CD14-positive monocyte (primary cell): ENCODE results near the gene FRS3. TPM values are rescaled to one million over a fixed set of nuclear protein-coding genes. Genes with fewer than 3 reads are reported as not detected.

Experiments used
- DNase-seq, 3 donors: peaks; one replicate each; pipeline ENCODE4 v3.0.0-alpha.2; 2011 to 2022
- H2AFZ ChIP-seq: 2 replicates; pipeline ENCODE4 v1.6.0; 2012; ENCODE audit warnings: mild to moderate bottlenecking, low read depth, low read length, inconsistent platforms; ENCODE audit not compliant: insufficient read depth, poor library complexity, severe bottlenecking
- H3K27ac ChIP-seq, 2 donors: 1 replicate in 1 of 2; 2 replicates in 1 of 2; pipeline ENCODE4 v1.5.1; 2012 to 2013; ENCODE audit warnings: low read length in 2 of 2, control low read depth in 1 of 2, inconsistent platforms in 1 of 2, low read depth in 1 of 2, mild to moderate bottlenecking in 1 of 2
- H3K27me3 ChIP-seq, 2 donors: one replicate each; pipeline versions ENCODE4 v1.6.0 to v1.6.1; 2011 to 2013; ENCODE audit warnings: low read length in 2 of 2; ENCODE audit not compliant: control insufficient read depth in 2 of 2, insufficient read depth in 2 of 2
- H3K36me3 ChIP-seq, 2 donors: replicated peaks in 1 of 2; 1 replicate in 1 of 2; 2 replicates in 1 of 2; pipeline versions ENCODE4 v1.5.1 to v1.6.1; 2012 to 2013; ENCODE audit warnings: low read length in 2 of 2, control low read depth in 1 of 2, inconsistent platforms in 1 of 2, mild to moderate bottlenecking in 1 of 2; ENCODE audit not compliant: insufficient read depth in 2 of 2, control insufficient read depth in 1 of 2
- H3K4me1 ChIP-seq, 2 donors: 1 replicate in 1 of 2; 2 replicates in 1 of 2; pipeline versions ENCODE4 v1.5.1 to v1.6.1; 2012 to 2013; ENCODE audit warnings: low read length in 2 of 2, control low read depth in 1 of 2, inconsistent platforms in 1 of 2, mild to moderate bottlenecking in 1 of 2, moderate library complexity in 1 of 2; ENCODE audit not compliant: insufficient read depth in 2 of 2, control insufficient read depth in 1 of 2
- H3K4me2 ChIP-seq: replicated peaks from 2 replicates; pipeline ENCODE3; 2012; ENCODE audit warnings: low read length, moderate library complexity, mild to moderate bottlenecking; ENCODE audit not compliant: poor library complexity, severe bottlenecking; ENCODE audit errors: extremely low read depth
- H3K4me3 ChIP-seq, 3 experiments: fragments of 200-600 bp in 1 of 3; sonication (generic) in 1 of 3; replicated peaks in 1 of 3; 1 replicate in 2 of 3; 2 replicates in 1 of 3; pipeline ENCODE4 v1.5.1; 2011 to 2013; ENCODE audit warnings: low read length in 3 of 3, mild to moderate bottlenecking in 3 of 3, control low read depth in 2 of 3, low read depth in 2 of 3, inconsistent platforms in 1 of 3, moderate library complexity in 1 of 3
- H3K79me2 ChIP-seq: 2 replicates; pipeline ENCODE4 v1.6.0; 2012; ENCODE audit warnings: mild to moderate bottlenecking, control low read depth, inconsistent platforms, low read length, moderate library complexity; ENCODE audit not compliant: insufficient read depth
- H3K9ac ChIP-seq: 2 replicates; pipeline ENCODE4 v1.6.0; 2017; ENCODE audit warnings: low read length, mild to moderate bottlenecking; ENCODE audit not compliant: insufficient read depth, poor library complexity, severe bottlenecking
- H3K9me3 ChIP-seq, 2 donors: replicated peaks in 1 of 2; 1 replicate in 1 of 2; 2 replicates in 1 of 2; pipeline versions ENCODE4 v1.5.1 to v1.6.1; 2012 to 2013; ENCODE audit warnings: low read length in 2 of 2, control low read depth in 1 of 2; ENCODE audit not compliant: control insufficient read depth in 1 of 2, insufficient read depth in 1 of 2
- H4K20me1 ChIP-seq: 2 replicates; pipeline ENCODE4 v1.6.0; 2012; ENCODE audit warnings: mild to moderate bottlenecking, low read length, control low read depth, moderate library complexity; ENCODE audit not compliant: insufficient read depth
- H3K27ac Mint-ChIP-seq, 7 donors: one replicate each; pipeline ENCODE4 v1.8.0; 2020; ENCODE audit warnings: mild to moderate bottlenecking in 7 of 7, mixed read lengths in 7 of 7, moderate library complexity in 6 of 7, inconsistent platforms in 2 of 7
- H3K27me3 Mint-ChIP-seq, 3 donors: one replicate each; pipeline ENCODE4 v1.8.0; 2021 to 2022; ENCODE audit warnings: low read depth in 3 of 3, mild to moderate bottlenecking in 3 of 3, mixed read lengths in 3 of 3, moderate library complexity in 3 of 3, inconsistent platforms in 1 of 3
- H3K36me3 Mint-ChIP-seq, 2 donors: one replicate each; pipeline ENCODE4 v1.8.0; 2020; ENCODE audit warnings: mixed read lengths in 2 of 2, inconsistent platforms in 1 of 2, mild to moderate bottlenecking in 1 of 2
- H3K4me1 Mint-ChIP-seq: one replicate; pipeline ENCODE4 v1.8.0; 2020; ENCODE audit warnings: mild to moderate bottlenecking, mixed read lengths
- H3K4me3 Mint-ChIP-seq, 2 donors: one replicate each; pipeline ENCODE4 v1.8.0; 2020; ENCODE audit warnings: mild to moderate bottlenecking in 2 of 2, mixed read lengths in 2 of 2, moderate library complexity in 1 of 2
- H3K9me3 Mint-ChIP-seq, 7 donors: one replicate each; pipeline ENCODE4 v1.8.0; 2020 to 2022; ENCODE audit warnings: mixed read lengths in 7 of 7, mild to moderate bottlenecking in 6 of 7, moderate library complexity in 6 of 7, inconsistent platforms in 2 of 7
- WGBS: methylation state at CpG from one replicate; pipeline ENCODE4 v1.1.5; 2013; ENCODE audit warnings: missing lambda C conversion rate; ENCODE audit not compliant: insufficient coverage; 5-methylcytosine and 5-hydroxymethylcytosine counted together
- intact Hi-C, 2 donors: fragments of 100-400 bp; cut with micrococcal nuclease; formaldehyde crosslinking; loops; one replicate each; pipeline versions ENCODE4 v1.15.0 to v1.15.1; 2023
- polyA plus RNA-seq, 3 donors: library from polyadenylated mRNA; depleted of rRNA in 1 of 3; unstranded in 2 of 3; stranded (reverse) in 1 of 3; fragments of 300-500 nt in 2 of 3; fragments of >200 nt in 1 of 3; fragmentation: Illumina TruSeq in 2 of 3; gene quantifications; 1 replicate in 2 of 3; 2 replicates in 1 of 3; pipeline ENCODE4 v1.2.3, GENCODE V29; 2012 to 2021
- TF ChIP-seq, protein P1 (sequence below): fragments of 200-600 bp; IDR thresholded peaks from one replicate; pipeline ENCODE4 v1.8.0; 2022; ENCODE audit warnings: antibody characterized with exemption, mild to moderate bottlenecking

FRS3 gene
- polyA plus RNA-seq, 3 donors = 1.3 to 7.0 (median 2.6) TPM

- H3K36me3 ChIP-seq = peaks cover 8 to 30% of the 10 kb centered on the region in 2 donors
- no peaks in the 10 kb centered on the region for H3K9me3 ChIP-seq
- peaks cover 86 to 91% of the 10 kb centered on the region in 2 donors for H3K4me1 ChIP-seq
- H3K4me2 ChIP-seq = no peak overlapping the region
- DNase-seq = no peak
- Mint-ChIP-seq H3K9me3 (no peaks in the 10 kb centered on the region), H3K27me3 (peaks cover 0 to 2% (median 0%) of the 10 kb centered on the region in 3 donors), H3K36me3 (peaks cover 35 to 47% of the 10 kb centered on the region in 2 donors), H3K4me3 (no peak overlapping the region), H3K27ac (peak overlapping the region in 2 of 7 donors; percentile 31 to 69), H3K4me1 (peaks cover 90% of the 10 kb centered on the region)
- H3K4me3 ChIP-seq = no peak overlapping the region
- no peak overlapping the region for H3K9ac ChIP-seq
- no peak overlapping the region for H2AFZ ChIP-seq
- WGBS = 90% methylated on average over 7 of the region's 7 CpGs
- H3K27ac ChIP-seq = no peak overlapping the region
- TF ChIP-seq, protein P1, sequence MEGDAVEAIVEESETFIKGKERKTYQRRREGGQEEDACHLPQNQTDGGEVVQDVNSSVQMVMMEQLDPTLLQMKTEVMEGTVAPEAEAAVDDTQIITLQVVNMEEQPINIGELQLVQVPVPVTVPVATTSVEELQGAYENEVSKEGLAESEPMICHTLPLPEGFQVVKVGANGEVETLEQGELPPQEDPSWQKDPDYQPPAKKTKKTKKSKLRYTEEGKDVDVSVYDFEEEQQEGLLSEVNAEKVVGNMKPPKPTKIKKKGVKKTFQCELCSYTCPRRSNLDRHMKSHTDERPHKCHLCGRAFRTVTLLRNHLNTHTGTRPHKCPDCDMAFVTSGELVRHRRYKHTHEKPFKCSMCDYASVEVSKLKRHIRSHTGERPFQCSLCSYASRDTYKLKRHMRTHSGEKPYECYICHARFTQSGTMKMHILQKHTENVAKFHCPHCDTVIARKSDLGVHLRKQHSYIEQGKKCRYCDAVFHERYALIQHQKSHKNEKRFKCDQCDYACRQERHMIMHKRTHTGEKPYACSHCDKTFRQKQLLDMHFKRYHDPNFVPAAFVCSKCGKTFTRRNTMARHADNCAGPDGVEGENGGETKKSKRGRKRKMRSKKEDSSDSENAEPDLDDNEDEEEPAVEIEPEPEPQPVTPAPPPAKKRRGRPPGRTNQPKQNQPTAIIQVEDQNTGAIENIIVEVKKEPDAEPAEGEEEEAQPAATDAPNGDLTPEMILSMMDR = no peak
- H4K20me1 ChIP-seq = peaks cover 97% of the 10 kb centered on the region
- H3K79me2 ChIP-seq = peaks cover 100% of the 10 kb centered on the region
- H3K27me3 ChIP-seq = no peaks in the 10 kb centered on the region
- intact Hi-C loops = loop anchor here in 1 of 2 donors (10.0 kb wide), 1 partner anchor 166 kb away; the partner anchor contains the start of gene USP49
Measured at GRCh38 chr6:41728954-41729353, 50.7 kb downstream of the FRS3 start.

DNA sequence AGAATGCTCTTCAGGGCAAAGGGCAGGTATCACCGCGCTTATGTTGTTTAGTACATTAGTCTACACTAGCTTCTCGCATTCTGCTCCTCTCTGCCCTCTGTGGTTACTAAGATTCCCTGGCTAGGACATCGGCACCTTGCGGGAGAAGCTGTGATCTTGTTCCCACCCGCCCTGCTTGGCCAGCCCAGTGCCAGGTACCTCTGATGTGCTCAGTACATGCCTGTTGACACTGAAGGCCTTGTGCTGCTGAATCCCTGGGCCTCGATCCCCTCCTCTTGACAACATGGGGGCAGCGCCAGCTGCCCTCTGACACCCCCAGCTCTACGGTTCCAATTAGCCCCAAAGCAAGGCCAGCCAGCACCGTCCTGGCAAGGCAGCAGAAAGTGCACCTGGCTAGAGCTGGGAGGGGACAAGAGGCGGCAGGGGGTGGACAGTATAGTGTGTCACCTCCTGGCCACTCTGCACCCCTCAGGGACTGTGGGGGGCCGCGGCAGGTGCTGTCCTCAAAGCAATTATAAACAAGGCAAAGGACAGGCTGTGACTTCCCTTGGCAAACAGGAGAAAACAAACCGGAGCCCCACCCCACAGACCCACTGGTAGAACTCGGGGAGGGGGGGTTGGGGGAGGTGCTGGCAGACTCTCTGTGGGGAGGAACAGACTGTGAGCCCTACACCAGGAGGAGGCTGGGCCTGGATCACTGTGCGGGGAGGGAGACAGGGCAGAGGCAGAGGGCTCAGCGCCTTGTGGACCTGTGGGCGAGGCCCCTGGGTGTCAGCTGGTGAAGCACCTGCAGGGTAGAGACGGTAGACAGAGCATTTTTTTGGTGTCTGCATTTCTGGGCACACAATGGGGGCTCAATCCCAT is 51.4 kb downstream of the FRS3 start:
- no peak overlapping the region for H2AFZ ChIP-seq
- no peak overlapping the region for H3K4me2 ChIP-seq
- H3K27ac Mint-ChIP-seq = peak overlapping the region in 2 of 7 donors; percentile 42 to 66
- TF ChIP-seq, protein P1 = no peak
- H3K27ac ChIP-seq = peak overlapping the region in 1 of 2 donors; percentile 43
- no peaks in the 10 kb centered on the region for H3K9me3 ChIP-seq
- H3K79me2 ChIP-seq = peaks cover 97% of the 10 kb centered on the region
- H3K27me3 ChIP-seq = no peaks in the 10 kb centered on the region
- H3K4me1 ChIP-seq = peaks cover 87 to 91% of the 10 kb centered on the region in 2 donors
- no peak overlapping the region for H3K4me3 ChIP-seq
- intact Hi-C loops = loop anchor here in 1 of 2 donors (10.0 kb wide), 1 partner anchor 166 kb away; the partner anchor contains the start of gene USP49
- no peak overlapping the region for H3K9ac ChIP-seq
- peaks cover 35 to 47% of the 10 kb centered on the region in 2 donors for H3K36me3 Mint-ChIP-seq
- no peaks in the 10 kb centered on the region for H3K9me3 Mint-ChIP-seq
- no peaks in the 10 kb centered on the region for H3K27me3 Mint-ChIP-seq
- no peak for DNase-seq
- peaks cover 8 to 30% of the 10 kb centered on the region in 2 donors for H3K36me3 ChIP-seq
- 98% methylated on average over 14 of the region's 19 CpGs for WGBS
- H3K4me3 Mint-ChIP-seq = no peak overlapping the region
- H3K4me1 Mint-ChIP-seq = peaks cover 89% of the 10 kb centered on the region
- H4K20me1 ChIP-seq = peaks cover 95% of the 10 kb centered on the region
